Colon (tissue), 2 donors: Measurements from ENCODE around the gene SPRTN.
"Not testable (repeated sequence)": the region's sequence is repeated elsewhere in the genome, so short reads cannot be mapped to it uniquely, and the experiment has no call there.

ENCODE experiments used
- FAIRE-seq: peaks from 2 replicates; lab custom pipeline; 2012; peaks lifted over from hg19 to GRCh38; lab: Jason Lieb, UNC
- donor health status: control.
- donor health status: control.

SPRTN gene

DNA sequence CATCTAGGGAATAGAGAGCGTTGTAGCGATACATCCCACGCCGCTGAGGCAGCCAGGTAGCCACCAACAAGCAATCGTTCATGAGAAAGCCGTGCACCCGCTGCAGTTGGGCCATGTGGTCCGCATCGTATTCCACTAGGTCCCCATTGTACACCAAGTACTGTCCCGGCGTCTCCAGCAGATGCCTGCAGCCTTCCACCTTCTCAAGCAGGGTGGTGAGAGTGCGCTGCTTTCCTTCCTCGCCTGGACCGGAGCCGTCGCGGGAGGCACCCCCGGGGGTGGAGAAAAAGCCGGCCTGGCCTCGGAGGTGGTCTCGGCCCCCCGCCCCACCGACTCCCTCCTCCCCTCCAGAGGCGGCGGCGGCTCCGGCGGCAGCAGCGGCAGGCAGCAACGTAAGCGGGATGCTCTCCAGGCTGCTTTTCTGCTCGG is 1.0 kb upstream of the SPRTN start:
- no peak for FAIRE-seq

DNA sequence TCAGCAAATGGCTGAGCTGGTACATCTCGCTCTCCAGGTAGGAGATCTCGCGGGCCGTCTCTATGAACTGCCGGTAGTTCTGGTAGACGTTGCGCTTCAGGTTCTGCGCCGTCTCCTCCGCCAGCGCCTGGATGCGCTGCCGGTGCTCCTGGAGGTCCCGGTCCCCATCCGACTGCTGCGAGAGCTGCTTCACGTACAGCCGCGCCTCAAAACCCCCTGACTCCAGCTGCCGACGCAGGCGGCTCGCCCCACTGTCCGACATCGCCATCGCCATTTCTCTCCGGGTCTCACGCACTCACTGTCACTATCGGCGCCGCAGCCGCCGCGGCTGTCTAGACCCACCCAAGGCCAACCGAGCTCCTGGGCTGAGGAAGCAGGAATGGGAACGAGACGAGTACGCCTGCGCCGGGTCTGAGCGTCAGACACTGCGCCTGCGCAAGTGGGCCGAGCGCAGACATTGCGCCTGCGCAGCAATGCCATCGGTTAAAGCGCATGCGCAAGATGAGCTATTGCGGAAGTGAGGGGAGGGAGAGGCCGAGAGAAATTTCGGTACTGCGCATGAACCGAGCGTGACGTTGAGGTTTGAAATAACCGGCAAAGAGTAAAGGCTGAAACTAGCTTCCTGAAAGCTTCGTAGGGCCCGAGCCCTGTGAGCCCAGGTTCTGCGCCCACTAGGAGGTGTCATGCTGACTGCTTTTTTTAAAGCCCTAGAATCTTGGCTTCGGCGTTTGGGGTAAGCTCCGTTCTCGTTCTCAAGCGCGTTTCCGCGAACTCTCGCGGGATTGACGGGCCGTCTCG is 422 bp upstream of the SPRTN start, which contains the start of gene EXOC8:
Gene EXOC8, minus strand, starts transcription at position 381 of the 798 bp plus-strand sequence. Its CDS starts 107 bp downstream, at position 274.
- FAIRE-seq: no peak

DNA sequence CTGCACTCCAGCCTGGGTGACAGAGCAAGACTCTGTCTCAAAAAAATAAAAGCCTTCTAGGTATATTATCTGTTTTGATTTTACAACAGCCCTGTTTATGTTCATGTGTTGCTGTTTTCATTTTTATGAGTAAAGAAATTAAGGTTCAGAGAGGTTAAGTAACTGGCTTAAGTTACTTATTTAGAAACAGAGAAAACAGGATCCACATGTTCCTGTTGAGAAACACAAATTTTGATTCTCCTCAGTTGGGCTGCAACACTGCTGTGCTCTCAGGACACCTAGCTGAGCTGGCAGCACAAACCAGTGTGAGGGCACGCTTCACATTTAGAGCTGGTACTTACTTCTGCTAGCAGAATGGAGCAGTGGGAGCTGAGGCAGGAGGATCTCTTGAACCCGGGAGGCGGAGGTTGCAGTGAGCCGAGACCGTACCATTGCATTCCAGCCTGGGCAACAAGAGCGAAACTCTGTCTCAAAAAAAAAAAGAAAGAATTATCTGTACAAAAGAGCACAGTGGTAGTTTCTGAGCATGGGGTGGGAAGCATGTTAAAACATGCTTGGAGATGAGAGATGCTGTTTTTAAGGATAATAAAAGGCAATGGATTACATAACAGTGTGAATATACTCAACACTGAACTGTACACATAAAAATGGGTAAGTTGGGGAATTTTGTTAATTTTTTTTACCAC is 2.4 kb downstream of the SPRTN start:
- FAIRE-seq: no peak

DNA sequence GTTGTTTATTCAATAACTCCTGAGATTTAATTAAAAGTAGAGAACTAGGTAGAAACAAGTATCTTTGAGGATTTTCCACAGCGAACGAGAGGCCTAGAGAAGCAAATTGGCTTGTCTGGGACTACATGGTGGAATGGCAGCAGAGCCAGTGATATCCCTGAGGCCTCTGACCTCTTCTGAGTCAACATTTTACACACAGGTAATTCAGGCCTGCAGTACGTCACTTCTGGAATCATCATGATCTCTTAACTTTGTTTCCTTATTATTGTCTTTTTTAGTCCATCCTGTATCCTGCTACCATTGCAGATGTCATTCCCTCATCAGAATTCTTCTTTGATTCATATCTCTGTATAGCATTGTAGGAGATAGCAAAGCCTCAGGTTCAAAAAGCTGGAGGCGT is 9.9 kb downstream of the SPRTN start:
- no peak for FAIRE-seq

DNA sequence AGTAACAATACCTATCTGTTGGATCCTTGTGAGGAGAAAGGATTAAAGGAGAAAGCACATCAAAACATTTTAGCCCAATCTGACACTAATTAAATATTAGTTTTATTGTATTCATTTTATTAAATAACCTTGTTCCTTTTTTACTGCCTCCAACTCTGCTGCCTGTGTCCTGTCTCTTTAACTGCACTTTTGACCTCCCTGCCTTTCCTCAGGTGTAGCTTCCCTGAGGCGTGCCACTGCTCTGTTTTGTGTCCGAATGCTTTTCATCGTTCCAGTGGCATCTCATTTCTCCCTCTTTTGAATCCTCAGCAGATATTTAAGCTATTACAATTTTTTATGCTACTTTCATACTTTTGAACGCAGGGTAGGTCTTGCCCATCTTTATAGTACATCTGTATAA is 10.3 kb downstream of the SPRTN start:
- no peak for FAIRE-seq

DNA sequence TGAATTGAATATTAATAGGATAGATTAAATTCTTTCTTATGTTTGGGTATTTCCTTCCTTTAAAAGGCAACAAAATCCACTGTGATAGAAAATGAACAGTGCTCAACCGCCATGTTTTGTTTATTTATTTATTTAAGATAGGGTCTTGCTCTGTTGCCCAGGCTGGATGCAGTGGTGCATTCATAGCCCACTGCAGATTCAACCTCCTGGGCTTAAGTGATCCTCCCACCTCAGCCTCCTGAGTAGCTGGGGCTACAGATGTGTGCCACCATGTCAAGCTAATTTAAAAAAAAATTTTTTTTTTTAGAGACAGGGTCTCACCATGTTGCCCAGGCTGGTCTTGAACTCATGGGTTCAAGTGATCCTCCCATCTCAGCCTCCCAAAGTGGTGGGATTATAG is 10.8 kb downstream of the SPRTN start:
- not testable (repeated sequence) for FAIRE-seq

DNA sequence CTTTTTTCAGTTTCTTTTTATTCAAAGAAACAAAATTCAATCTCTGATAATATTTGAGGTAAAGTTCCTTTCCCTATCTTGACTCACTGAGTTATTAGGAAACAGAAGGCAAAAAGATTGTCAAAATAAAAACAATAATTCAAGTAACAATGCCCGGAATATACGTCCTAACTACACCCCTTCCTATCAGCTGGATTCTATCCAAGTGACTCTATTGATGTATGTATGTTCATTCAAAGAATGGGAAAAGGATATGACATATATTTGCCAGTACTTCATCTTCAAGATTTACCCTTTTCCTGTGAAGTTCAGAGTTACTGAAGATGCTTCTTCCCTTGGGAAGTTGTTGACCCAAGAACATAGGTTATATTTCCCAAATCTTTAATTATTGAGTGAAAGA is 13.7 kb downstream of the SPRTN start:
- no peak for FAIRE-seq

DNA sequence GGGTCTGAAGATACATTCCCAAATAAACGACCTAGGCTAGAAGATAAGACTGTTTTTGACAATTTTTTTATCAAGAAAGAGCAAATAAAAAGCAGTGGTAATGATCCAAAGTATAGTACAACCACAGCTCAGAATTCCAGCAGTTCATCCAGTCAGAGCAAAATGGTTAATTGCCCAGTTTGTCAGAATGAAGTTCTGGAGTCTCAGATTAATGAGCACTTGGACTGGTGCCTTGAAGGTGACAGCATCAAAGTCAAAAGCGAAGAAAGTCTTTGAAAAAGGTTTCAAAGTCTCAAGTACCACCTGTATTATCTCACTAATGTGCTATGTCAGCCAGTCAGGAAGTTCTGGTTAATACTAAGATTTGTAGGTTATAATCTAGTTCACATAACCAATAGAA is 15.0 kb downstream of the SPRTN start:
- no peak for FAIRE-seq

DNA sequence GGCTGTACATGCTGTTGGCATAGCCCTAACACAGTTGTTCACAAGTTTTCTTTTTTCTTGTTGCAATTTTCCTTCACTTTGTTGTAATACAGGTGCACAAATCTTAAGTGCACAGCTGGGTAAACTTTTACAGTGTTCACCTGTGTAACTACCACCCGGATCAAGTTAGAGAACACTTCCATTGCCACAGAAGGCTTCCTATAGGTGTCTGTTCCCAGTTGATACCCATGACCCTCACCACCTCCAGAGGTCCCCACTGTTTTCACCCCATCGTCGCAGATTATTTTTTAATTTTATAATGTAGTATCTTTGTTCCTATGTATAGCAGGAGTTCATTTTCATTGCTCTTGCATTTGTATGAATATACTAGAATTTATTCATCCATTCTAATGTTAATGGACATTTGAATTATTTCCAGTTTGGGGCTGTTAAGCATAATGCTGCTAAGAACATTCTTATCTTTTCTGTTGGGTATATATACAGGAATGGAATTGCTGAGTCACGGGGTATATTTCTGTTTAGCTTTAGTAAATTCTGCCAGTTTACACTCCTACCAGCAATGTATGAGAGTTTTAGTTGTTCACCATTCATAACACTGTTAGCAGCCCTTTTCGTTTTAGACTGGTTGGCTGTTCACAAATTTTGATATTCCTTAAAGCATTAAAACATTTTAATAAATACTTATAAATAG is 16.4 kb downstream of the SPRTN start:
- no peak for FAIRE-seq

DNA sequence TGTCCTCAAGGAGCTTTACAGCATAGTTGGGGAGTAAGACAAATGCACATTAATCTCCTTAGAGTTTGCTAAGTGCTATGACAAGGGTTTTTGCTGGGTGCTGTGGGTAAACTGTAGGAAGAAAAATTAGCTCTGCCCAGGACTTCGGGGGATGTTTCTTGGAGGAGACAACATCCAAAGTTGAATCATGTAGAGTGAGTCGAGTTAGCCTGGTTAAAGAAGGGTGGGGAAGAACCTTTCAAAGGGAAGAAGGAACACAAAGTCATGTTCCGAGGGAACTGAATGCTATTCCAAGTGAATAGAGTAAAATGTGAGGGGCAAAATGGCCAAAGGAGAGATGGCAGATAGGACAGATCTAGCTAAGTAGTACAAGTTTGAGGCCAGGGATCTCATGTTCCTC is 17.1 kb downstream of the SPRTN start:
- FAIRE-seq: no peak

DNA sequence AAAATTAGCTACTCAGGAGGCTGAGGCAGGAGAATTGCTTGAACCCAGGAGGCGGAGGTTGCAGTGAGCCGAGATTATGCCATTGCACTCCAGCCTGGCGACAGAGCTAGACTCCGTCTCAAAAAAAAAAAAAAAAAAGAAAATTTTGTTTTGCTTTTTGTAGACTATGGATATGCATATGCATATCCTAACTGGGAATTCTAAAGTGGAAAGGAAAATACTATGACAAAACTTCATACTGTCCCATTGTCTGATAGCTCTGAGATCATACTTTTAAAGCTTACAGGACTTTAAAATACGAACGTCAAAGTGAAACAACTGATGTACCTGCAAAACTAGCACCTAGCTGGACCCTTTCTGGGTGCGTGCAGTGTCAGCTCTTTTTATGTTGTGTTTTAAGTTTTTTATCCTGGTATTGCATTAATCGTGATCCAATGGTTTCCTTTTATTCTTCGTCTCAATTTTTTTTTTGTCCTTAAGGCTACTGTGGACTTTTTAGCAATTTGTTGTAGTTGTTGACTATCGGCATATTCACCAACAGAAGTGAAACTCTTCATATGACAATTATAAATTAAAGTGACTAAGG is 19.2 kb downstream of the SPRTN start:
- FAIRE-seq: no peak

DNA sequence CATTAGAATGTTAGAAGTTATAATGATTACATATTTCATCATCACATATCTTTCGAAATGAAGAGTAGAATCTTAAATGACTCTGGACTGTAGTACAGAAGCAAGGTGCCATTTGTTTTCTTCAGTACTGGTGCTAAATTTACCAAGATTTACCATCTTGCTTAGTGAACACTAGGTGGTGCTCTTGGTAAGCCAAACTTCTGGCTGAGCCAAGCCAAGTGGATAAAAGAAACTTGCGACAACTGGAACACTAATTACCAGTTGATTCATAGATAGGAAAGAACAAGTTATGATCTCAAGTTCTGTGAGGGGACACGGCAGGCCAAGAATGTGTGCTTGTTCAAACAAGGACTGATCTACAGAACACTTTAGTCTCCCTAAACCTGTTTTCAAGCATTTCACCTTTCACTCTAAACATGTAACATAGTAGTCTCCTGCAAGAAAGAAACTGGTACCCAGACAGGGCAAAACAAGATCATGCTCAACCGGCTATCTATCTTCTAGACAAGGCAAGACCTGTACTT is 19.8 kb downstream of the SPRTN start:
- peak; percentile 76 for FAIRE-seq

DNA sequence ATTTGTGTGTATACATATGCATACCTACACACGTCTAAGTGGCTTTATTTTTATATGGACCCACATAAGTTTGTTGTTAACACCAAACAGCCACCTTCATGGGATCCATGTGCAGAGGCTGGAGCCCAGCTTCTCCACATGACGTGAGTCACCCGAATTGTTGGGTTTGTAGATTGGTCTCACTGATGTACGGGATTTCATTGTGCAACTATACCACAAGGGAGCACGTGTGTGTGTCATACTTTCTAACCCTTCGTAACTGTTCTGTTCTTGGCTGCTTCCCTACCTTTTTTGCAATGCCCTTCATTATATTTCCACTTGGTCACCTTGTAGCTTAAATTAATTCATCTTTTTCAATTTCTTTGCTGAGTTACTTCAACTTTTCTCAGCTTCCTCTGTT is 21.0 kb downstream of the SPRTN start:
- no peak for FAIRE-seq

DNA sequence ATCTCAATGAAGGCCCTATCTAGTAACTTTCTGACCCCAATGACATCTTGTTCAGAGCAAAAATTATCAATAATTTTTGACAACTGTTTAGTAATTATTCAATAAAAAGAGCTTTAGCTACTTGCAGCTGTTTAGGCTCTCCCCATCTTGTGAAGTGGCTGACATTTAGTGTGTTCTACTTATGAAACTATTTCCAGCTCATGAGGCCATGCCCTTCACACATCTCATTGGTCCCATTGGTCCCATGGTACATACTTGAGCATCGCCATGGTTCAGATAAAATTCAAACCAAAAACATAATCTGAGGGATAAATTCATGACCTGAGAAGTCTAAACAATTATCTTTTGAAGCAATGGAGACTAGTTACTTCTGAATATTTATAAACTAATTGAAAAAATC is 24.2 kb downstream of the SPRTN start:
- FAIRE-seq: no peak

DNA sequence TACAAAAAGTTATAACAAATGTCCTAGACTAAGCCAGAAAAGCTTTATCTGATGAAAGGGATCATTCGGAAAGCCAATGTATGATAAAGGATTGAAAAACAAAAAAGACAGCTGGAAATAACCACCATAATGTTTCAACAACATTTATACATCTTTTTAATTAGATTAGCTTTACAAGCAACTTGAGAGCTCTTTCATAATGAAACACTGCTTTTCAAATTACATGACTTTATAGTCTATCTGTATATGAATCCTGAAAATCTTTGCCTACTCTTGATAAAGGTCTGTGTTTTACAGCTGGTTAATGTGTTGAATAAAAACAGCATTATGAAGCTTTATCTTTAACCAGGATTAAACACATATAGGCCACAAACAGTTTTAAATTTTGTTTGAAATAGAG is 25.5 kb downstream of the SPRTN start:
- no peak for FAIRE-seq

DNA sequence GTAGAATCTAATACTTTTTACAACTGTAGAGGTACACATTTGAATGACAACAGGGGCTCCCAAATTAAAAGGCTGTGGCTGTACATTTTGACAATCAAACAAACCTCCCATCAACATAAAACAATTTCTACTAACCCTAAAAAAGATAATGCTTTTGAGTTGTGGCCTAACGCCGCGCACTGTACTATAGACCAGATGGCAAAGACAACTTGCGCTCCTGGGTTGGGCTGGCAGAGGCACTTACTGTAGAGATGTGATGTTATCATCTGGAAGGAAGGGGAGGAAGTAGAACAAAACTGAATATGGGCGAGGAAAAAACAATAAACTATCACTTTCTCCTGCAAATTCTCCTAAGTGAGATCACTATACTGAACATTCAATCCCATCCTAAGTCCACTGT is 26.1 kb downstream of the SPRTN start:
- FAIRE-seq: no peak

DNA sequence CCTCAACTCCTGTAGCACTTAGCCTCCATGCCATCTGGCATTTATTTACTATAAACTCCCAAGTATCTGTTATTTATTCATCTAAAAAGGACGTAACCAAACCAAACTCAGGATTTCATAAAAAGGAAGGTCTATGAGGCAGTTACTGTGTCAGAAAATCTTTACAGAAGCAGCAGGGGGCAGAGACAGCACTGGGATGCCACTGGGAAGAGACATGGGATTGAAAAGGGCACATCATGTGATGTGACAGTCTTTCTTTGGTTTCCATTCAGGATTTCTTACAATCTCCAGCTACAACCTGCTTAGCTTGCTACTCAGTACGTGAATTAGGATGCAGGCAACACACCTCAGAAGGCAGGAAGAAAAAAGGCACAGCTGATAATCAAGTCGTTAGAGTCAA is 31.2 kb downstream of the SPRTN start:
- FAIRE-seq: no peak

DNA sequence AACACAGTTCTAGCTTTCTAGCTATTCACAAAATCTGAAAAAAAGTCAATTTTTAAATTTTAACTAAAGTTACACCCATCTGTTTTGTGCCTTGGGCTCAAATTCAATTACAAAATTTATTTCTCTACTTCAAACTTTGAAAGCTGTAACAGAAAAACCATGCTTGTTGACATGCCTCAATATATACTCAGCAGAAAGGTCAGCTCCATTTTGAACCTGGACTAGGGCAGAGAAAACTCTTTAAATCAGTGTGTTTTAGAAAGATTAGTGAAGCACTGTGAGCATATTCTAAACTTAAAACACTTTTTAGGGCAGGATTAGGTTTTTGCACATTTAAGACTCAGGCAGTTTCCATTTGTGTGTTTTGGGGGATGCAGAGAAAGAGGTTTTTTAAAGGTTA is 34.4 kb downstream of the SPRTN start:
- no peak for FAIRE-seq

DNA sequence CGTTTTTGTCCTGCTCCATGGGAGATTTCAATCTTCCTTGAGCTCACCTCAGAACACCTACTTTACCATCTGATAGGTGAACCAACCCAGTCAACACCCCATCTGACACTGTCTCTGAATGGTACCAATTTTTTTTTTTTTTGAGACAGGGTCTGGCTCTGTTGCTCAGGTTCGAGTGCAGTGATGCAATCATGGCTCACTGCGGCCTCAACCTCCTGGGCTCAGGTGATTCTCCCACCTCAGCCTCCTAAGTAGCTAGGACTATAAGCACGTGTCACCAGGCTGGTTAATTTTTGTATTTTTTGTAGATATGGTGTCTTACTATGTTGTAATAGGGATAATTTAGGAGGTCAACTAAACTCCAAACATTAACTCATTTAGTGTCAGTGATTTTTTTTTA is 36.3 kb downstream of the SPRTN start:
- no peak for FAIRE-seq

DNA sequence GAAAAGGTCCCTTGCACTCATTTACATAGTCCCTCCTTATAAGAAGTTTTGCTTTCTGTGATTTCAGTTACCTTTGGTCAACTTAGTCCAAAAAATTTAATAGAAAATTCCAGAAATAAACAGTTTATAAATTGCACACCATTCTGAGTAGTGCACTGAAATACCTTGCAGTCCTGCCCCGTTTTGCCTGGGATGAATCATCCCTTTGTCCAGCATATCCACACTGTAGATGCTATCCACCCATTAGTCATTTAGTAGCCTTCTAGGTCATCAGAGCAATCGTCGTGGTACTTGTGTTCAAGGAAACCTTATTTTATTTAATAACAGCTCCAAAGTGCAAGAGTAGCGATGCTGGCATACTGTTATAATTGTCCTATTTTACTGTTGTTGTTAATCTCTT is 38.0 kb downstream of the SPRTN start:
- no peak for FAIRE-seq

DNA sequence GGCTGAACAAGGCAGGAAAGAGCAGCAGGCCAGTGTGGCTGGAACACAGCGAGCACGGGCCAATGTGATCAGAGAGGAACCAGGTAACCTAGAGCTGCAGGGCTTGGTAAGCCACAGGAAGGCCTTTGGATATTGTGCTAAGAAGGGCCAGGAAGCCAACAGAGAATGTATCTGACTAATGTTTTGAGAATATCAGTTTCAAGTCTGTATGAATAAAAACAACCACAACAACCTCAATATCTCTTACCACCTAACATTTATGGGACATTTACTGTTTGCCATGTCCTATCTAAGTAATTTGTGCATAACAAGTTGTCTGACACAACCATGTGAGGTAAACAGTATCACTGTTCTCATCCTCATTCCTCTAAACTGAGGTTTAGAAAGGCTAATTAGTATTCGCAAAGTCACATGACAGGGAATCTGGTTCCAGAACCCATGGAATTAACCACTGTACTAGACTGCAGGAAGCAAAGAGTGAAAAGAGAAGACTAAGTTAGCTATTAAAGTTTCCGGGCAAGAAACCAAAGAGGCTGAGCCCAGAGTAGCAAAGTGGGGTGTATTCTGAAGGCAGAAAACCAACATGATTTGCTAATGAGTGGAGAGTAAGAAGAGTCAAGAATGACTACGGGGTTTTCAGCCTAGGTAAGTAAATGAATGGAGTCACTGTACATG is 38.9 kb downstream of the SPRTN start:
- FAIRE-seq: no peak

DNA sequence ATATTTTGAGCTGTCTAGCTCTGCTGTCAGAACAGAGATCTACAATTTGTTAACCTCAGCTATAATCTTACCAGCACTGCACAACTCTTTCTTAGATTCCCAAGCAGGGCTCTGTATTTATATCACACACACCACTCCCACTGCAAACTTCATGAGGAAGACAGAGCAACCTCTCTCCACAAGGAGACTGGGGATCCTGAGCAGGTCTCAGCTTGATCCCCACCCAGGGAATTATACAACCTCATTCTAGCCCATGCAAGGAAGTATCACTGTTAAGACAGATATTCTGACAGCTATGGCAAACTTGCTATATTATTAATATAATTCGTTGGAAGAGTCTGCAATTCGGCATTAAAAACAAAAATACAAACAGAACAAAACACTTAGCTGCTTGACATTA is 43.6 kb downstream of the SPRTN start:
- FAIRE-seq: no peak
